Measurements from ENCODE around the gene YTHDC2. TPM values are rescaled to one million over a fixed set of nuclear protein-coding genes. Genes with fewer than 3 reads are reported as not detected.

The YTHDC2 gene
- total RNA-seq, 2 experiments from 2014 or later: 40.3 to 60.1 TPM

- H4K20me1 ChIP-seq (ENCODE audit: insufficient read depth, low read length): no peaks in the 10 kb centered on the region
- ChIA-PET POLR2A (interaction anchor here (0.7 to 0.9 kb wide), 2 partner anchors 13 to 1533 kb away, joined by 3 to 5 read pairs; no protein-coding TSS in a partner anchor), CTCF (ENCODE audit: unreplicated experiment) (no interaction called here)
- peaks cover 30% of the 10 kb centered on the region for H3K9me3 ChIP-seq (ENCODE audit: low read length)
- intact Hi-C loops (cut with micrococcal nuclease; ENCODE audit: unreplicated experiment): no loop called here
- H3K4me3 ChIP-seq (ENCODE audit: low read depth, low read length, poor library complexity, severe bottlenecking): no peak overlapping the region
- DNase-seq (ENCODE audit: low spot score): peak; percentile 19
- TF ChIP-seq CTCF (conservative IDR thresholded peaks at IDR 0.05; ENCODE audit: low read length): no peak
- TF ChIP-seq EZH2phosphoT487 (IDR thresholded peaks at IDR 0.05; ENCODE audit: borderline replicate concordance, low read depth, low read length): no peak
- no peak overlapping the region for H3K27ac ChIP-seq (ENCODE audit: low read depth, low read length, poor library complexity, severe bottlenecking)
- H3K9me2 ChIP-seq (ENCODE audit: insufficient read depth, low read length): no peaks in the 10 kb centered on the region
- no peaks in the 10 kb centered on the region for H3K4me1 ChIP-seq (ENCODE audit: insufficient read depth, low read length, poor library complexity, severe bottlenecking)
- H3K79me2 ChIP-seq (ENCODE audit: insufficient read depth, low read depth, low read length): peaks cover 47% of the 10 kb centered on the region
- no TSS peak for BruUV-seq (replicated peaks)
- no peak overlapping the region for H2AFZ ChIP-seq (ENCODE audit: low read length)
- H3K4me2 ChIP-seq (ENCODE audit: low read length): no peak overlapping the region
- H3K36me3 ChIP-seq (ENCODE audit: insufficient read depth, low read length): peaks cover 99% of the 10 kb centered on the region
Observed at GRCh38 chr5:113531481-113532159, 18.1 kb downstream of the YTHDC2 start.

GRCh38 chr5:113538313-113538712 lies 24.8 kb downstream of the YTHDC2 start:
- intact Hi-C loops (cut with micrococcal nuclease; ENCODE audit: unreplicated experiment): loop anchor here (5.0 kb wide), 1 partner anchor 39 kb away; no protein-coding TSS in a partner anchor
- POLR2A ChIA-PET: interaction anchor here (0.9 to 1.6 kb wide), 3 partner anchors 8 to 15 kb away, joined by 3 to 8 read pairs (median 3); no protein-coding TSS in a partner anchor
- no peak for TF ChIP-seq CTCF (conservative IDR thresholded peaks at IDR 0.05; ENCODE audit: low read length)
- no peak for TF ChIP-seq EZH2phosphoT487 (IDR thresholded peaks at IDR 0.05; ENCODE audit: borderline replicate concordance, low read depth, low read length)
- Histone ChIP-seq H3K4me1 (ENCODE audit: insufficient read depth, low read length, poor library complexity, severe bottlenecking) (no peaks in the 10 kb centered on the region), H3K79me2 (ENCODE audit: insufficient read depth, low read depth, low read length) (no peaks in the 10 kb centered on the region), H2AFZ (ENCODE audit: low read length) (no peak overlapping the region), H3K4me3 (ENCODE audit: low read depth, low read length, poor library complexity, severe bottlenecking) (no peak overlapping the region), H3K27ac (ENCODE audit: low read depth, low read length, poor library complexity, severe bottlenecking) (no peak overlapping the region), H3K9me2 (ENCODE audit: insufficient read depth, low read length) (no peaks in the 10 kb centered on the region), H3K36me3 (ENCODE audit: insufficient read depth, low read length) (peaks cover 98% of the 10 kb centered on the region), H4K20me1 (ENCODE audit: insufficient read depth, low read length) (no peaks in the 10 kb centered on the region), H3K4me2 (ENCODE audit: low read length) (no peak overlapping the region), H3K9me3 (ENCODE audit: low read length) (no peaks in the 10 kb centered on the region)
- BruUV-seq (replicated peaks): no TSS peak
- CTCF ChIA-PET (ENCODE audit: unreplicated experiment): no interaction called here
- no peak for DNase-seq (ENCODE audit: low spot score)

GRCh38 chr5:113546703-113547183 lies 33.2 kb downstream of the YTHDC2 start:
- intact Hi-C loops (cut with micrococcal nuclease; ENCODE audit: unreplicated experiment): no loop called here
- H3K36me3 ChIP-seq (ENCODE audit: insufficient read depth, low read length): peaks cover 92% of the 10 kb centered on the region

More at GRCh38 chr5:113546703-113547183, 33.2 kb downstream of the YTHDC2 start:
- Histone ChIP-seq H3K4me1 (ENCODE audit: insufficient read depth, low read length, poor library complexity, severe bottlenecking) (no peaks in the 10 kb centered on the region), H3K9me3 (ENCODE audit: low read length) (no peaks in the 10 kb centered on the region), H3K79me2 (ENCODE audit: insufficient read depth, low read depth, low read length) (no peaks in the 10 kb centered on the region; the same call in 1 of the 2 replicates), H3K9me2 (ENCODE audit: insufficient read depth, low read length) (no peaks in the 10 kb centered on the region), H2AFZ (ENCODE audit: low read length) (no peak overlapping the region), H3K27ac (ENCODE audit: low read depth, low read length, poor library complexity, severe bottlenecking) (no peak overlapping the region), H3K4me2 (ENCODE audit: low read length) (no peak overlapping the region), H3K4me3 (ENCODE audit: low read depth, low read length, poor library complexity, severe bottlenecking) (no peak overlapping the region), H4K20me1 (ENCODE audit: insufficient read depth, low read length) (no peaks in the 10 kb centered on the region)
- CTCF ChIA-PET (ENCODE audit: unreplicated experiment): no interaction called here
- POLR2A ChIA-PET: interaction anchor here (0.5 kb wide), 1 partner anchor 24 kb away, joined by 3 read pairs; no protein-coding TSS in a partner anchor
- no TSS peak for BruUV-seq (replicated peaks)
- no peak for DNase-seq (ENCODE audit: low spot score)
- TF ChIP-seq EZH2phosphoT487 (IDR thresholded peaks at IDR 0.05; ENCODE audit: borderline replicate concordance, low read depth, low read length): no peak
- TF ChIP-seq CTCF (conservative IDR thresholded peaks at IDR 0.05; ENCODE audit: low read length): no peak
